HUES64 (cell line): Measurements from ENCODE around the gene GNB1L.

ENCODE experiments used
- H3K27ac ChIP-seq: 2 replicates; pipeline ENCODE4 v1.7.0; 2013; ENCODE audit warnings: low read depth, low read length, inconsistent platforms
- H3K27me3 ChIP-seq: 2 replicates; pipeline ENCODE4 v1.6.1; 2013; ENCODE audit warnings: mild to moderate bottlenecking, low read length; ENCODE audit not compliant: insufficient read depth
- H3K36me3 ChIP-seq: 2 replicates; pipeline ENCODE4 v1.6.1; 2013; ENCODE audit warnings: mild to moderate bottlenecking, low read length; ENCODE audit not compliant: insufficient read depth
- H3K4me1 ChIP-seq: 2 replicates; pipeline ENCODE4 v1.6.1; 2013; ENCODE audit warnings: mild to moderate bottlenecking, low read length, moderate library complexity; ENCODE audit not compliant: insufficient read depth
- H3K4me3 ChIP-seq: 2 replicates; pipeline ENCODE4 v1.5.1; 2013; ENCODE audit warnings: mild to moderate bottlenecking, low read length, moderate library complexity
- H3K9ac ChIP-seq: 2 replicates; pipeline ENCODE4 v1.6.1; 2013; ENCODE audit warnings: mild to moderate bottlenecking, low read depth, low read length
- H3K9me3 ChIP-seq: 2 replicates; pipeline ENCODE4 v1.6.1; 2013; ENCODE audit warnings: low read depth, low read length; ENCODE audit not compliant: insufficient read depth
- WGBS: fragments of 150-250, 120-280 bp; methylation state at CpG from one replicate; pipeline ENCODE4 v1.1.7; 2013; ENCODE audit warnings: missing lambda C conversion rate; 5-methylcytosine and 5-hydroxymethylcytosine counted together

Gene GNB1L

DNA sequence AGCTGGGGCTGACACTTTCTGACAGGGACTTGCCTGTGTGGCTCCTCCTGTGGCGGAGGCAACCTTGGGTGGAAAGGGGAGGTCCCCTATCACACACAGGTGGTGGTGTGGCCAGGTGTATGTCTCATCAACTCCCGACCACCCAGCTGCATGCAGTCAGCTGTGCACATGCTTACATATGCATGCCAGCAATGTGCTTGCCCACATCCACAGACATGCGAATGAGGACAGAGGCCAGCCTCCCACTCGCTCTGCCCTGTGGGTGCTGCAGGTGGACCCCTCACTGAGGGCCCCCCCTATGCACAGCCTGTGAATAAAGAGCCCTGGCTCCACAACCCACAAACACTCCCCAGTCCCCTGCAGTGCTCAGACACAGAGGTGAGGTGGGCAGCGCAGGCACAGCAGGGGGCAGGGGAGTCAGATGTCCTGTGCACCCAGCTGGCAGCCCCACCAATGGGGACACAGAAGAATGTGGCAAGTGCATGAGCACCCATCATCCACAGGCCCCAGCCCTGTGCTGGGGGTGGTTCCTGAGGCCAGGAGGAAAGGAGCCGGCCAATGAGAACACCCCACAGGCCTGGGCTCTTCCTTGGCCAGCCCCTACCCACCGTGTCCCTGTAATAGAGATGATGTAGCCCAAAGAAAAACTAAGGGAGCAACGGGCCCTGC is 9.5 kb downstream of the GNB1L start:
- H3K9ac ChIP-seq = no peak overlapping the region
- H3K36me3 ChIP-seq = peaks cover 14% of the 10 kb centered on the region
- H3K4me1 ChIP-seq = peaks cover under 1% of the 10 kb centered on the region; the same call in 1 of the 2 replicates
- H3K27ac ChIP-seq = no peak overlapping the region
- no peaks in the 10 kb centered on the region for H3K9me3 ChIP-seq
- H3K4me3 ChIP-seq = no peak overlapping the region
- WGBS = 85% methylated on average over 8 of the region's 8 CpGs
- H3K27me3 ChIP-seq = no peaks in the 10 kb centered on the region

DNA sequence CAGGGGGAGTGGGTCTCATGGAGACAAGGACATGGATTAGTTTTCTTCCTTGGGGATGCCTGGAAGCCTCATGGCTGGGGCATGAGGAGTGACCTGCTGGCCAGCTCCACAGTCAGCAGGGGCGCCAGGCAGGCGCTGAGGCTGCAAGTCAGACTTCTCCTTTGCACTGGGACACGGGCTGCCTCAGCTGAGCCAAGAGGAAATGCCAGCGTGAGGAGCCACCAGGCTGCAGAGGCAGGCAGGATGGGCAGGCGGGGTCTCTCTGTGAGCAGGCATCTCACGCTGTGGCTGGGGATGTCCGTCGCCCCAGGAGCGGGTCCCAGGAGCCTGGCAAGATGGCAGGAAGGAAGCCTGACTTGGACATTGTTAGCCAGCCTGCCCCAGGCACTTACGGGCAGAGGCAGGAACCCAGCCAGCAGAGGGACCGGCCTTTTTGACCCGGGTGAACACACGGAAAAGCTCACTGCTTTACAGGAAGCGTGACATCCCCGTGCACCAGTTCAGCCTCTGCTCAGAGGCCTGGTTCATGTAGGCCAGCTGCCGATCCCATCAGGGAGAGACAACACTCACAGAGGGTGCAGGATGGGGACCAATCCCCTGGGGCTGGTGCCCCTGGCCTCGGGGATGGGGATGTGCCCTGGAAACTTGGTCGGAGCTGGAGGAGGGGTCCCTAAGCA is 10.2 kb downstream of the GNB1L start:
- H3K4me1 ChIP-seq = no peaks in the 10 kb centered on the region
- no peak overlapping the region for H3K27ac ChIP-seq
- H3K4me3 ChIP-seq = no peak overlapping the region
- H3K9ac ChIP-seq = no peak overlapping the region
- no peaks in the 10 kb centered on the region for H3K9me3 ChIP-seq
- H3K36me3 ChIP-seq = peaks cover 7% of the 10 kb centered on the region; the same call in 1 of the 2 replicates
- WGBS = 92% methylated on average over 18 of the region's 18 CpGs
- H3K27me3 ChIP-seq = no peaks in the 10 kb centered on the region

DNA sequence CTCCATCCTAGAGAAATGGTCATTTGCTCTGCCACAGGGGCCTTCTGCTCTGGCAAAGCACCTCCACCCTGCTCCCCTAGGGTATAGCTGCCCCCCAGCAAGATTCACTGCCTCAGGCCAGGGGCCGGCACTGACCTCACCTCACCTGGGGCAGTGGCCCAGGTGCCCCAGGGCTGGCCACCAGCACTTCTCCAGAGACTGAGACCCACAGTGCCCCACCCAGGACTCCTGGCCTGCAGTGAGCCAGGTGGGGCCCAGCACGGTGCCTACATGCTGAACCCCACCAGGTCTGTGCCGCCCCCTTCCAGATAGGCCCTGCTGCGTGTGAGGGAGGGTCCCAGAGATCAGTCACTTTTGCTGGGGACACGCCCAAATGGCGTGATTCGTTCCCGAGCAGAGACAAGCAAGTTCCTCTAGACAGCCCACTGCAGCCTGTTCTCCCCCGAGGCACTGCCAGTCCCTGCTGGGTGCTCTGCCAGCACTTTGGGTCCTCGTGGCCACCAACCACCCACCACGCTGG is 10.8 kb downstream of the GNB1L start:
- Histone ChIP-seq H3K27ac (no peak overlapping the region), H3K4me3 (no peak overlapping the region), H3K9me3 (no peaks in the 10 kb centered on the region), H3K4me1 (no peaks in the 10 kb centered on the region), H3K9ac (no peak overlapping the region), H3K27me3 (no peaks in the 10 kb centered on the region), H3K36me3 (peaks cover 5% of the 10 kb centered on the region; the same call in 1 of the 2 replicates)
- WGBS = 94% methylated on average over 11 of the region's 11 CpGs

DNA sequence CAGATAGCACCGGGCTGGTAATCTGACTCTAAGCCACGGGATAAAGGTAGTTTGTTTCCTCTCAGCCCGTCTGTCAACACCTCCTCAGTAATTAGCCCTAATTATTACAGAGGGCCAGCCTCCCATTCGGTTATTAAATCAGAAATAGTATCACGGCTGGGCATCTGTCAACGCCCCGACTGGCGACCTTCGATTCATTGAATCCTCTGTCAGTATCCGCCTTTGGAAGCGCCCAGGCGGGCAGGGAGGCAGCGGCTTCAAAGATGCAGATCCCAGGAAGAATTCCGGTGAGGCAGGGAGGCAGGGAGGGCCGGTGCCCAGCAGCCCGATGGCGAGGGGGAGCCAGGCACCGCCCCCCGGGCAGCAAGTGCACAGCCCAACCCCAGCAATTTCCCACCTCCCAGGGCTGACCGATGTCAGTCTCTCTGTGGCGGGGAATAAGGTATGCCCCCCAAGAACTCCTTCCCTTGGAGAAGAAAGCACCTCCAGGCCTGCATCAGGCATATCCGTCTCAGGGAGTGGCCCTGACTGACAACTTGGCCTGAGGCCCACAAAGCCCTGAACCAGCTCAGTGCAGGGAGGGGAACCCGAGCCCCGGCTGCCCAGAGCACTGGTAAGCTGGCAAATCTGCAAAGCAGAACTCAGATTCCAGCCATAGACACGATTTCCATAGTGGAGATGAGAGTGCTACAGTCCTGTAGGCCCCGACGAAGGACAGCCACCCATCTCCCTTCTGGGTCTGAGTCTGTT is 11.4 kb downstream of the GNB1L start:
- WGBS = 89% methylated on average over 27 of the region's 27 CpGs
- Histone ChIP-seq H3K9me3 (no peaks in the 10 kb centered on the region), H3K4me1 (no peaks in the 10 kb centered on the region), H3K4me3 (no peak overlapping the region), H3K27ac (no peak overlapping the region), H3K9ac (no peak overlapping the region), H3K27me3 (no peaks in the 10 kb centered on the region), H3K36me3 (peaks cover 5% of the 10 kb centered on the region; the same call in 1 of the 2 replicates)

DNA sequence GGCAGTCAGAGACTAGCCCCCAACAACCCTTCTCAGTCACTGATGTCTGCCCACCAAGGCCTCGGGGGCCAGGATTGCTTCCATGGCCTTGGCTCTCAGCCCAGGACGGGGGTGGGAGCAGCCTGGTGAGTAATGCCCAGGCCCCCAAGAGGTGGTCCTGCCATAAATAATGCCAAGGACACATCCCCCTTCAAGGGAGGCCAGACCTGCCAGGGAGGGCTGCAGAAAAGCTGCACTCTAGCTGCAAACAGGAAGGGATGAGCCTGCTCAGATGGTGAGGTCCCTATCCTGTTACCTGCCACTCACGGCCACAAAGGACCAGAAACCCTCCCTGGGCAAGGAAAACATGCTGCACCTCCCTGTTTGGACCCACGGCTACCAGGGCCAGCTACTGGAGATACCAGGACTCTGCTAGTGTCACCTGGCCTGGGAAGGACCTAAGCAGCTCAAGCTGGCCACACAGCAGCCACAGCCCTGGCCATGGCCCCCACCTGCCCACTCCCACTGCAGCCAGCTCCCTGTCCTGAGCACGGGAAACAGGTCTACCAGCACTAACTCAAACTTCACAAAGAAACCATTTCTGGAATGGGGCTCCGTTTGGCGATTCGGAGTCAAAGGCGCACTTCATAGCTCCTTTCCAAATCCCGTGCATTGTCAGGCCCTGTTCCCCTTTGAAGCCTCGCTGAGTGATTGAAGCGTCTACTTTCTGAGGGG is 12.1 kb downstream of the GNB1L start:
- no peaks in the 10 kb centered on the region for H3K4me1 ChIP-seq
- WGBS = 89% methylated on average over 12 of the region's 12 CpGs
- H3K9me3 ChIP-seq = no peaks in the 10 kb centered on the region
- H3K27ac ChIP-seq = no peak overlapping the region
- no peaks in the 10 kb centered on the region for H3K27me3 ChIP-seq
- H3K4me3 ChIP-seq = no peak overlapping the region
- H3K9ac ChIP-seq = no peak overlapping the region
- H3K36me3 ChIP-seq = peaks cover 5% of the 10 kb centered on the region; the same call in 1 of the 2 replicates

DNA sequence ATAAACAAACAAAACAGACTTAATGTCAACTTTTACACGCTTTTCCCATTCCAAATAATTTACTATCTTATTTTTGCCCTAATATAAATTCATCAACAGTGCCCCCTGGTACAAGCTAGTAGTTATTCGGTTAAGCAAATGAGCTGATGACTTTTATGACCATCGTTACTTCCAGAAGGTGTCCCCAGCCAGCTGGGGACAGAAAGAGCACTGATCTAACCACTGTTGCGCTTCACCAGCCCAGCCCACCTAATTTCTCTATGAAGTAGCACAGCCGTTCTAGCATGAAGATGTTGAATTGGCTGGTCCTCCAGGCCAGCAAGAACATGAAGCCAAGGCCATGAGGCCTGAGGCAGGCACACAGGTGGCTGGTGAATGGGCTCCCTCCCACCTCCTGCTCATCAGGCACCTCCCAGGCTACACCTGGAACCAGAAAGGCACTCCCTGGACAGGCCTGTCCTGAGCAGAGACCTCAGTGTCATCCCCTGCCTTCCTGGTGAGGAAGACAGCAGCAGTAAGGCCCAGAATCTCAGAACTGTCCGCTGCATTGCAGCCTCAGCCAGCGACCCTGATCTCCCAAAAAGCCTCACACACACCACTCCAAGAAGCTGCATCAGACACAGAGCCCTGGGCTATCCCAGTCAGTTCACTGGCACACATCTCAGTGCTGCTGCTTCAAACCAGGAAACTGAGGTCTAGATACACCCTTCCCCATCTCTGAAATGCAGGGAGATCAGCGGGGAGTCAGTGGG is 12.9 kb downstream of the GNB1L start:
- Histone ChIP-seq H3K4me1 (no peaks in the 10 kb centered on the region), H3K9me3 (no peaks in the 10 kb centered on the region), H3K27me3 (no peaks in the 10 kb centered on the region), H3K27ac (no peak overlapping the region), H3K4me3 (no peak overlapping the region), H3K9ac (no peak overlapping the region), H3K36me3 (no peaks in the 10 kb centered on the region)
- 91% methylated on average over 8 of the region's 8 CpGs for WGBS

DNA sequence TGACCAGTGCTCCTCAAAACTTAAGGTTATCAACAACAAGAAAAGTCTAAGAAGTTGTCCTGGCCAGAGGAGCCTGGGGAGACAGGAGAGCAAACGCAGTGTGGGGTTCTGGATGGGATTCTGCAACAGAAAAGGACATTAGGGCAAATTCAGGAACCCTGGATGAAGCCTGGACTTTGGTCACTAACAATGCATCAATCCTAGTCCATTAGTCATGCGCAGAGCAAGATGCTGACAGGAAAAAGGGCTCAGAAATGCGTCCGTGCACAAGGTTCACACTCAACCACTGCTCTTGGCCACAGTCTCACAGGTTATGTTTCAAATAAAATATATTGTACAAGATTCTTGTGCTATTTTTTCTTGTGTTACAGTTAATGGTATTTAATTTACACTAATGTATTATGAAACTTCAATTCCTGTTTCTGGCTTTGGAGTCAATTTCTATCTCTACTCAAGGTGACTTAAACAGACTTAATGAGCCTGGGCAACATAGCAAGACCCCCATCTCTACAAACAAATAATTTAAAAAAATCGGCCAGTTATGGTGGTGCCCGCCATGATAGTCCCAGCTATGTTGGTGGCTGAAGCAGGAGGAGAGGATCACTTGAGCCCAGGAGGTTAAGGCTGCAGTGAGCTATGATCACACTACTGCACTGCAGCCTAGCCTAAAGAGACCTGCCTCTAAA is 13.6 kb downstream of the GNB1L start:
- H3K36me3 ChIP-seq = no peaks in the 10 kb centered on the region
- WGBS = 92% methylated on average over 6 of the region's 6 CpGs
- no peak overlapping the region for H3K27ac ChIP-seq
- H3K4me3 ChIP-seq = no peak overlapping the region
- no peaks in the 10 kb centered on the region for H3K4me1 ChIP-seq
- no peak overlapping the region for H3K9ac ChIP-seq
- H3K27me3 ChIP-seq = no peaks in the 10 kb centered on the region
- H3K9me3 ChIP-seq = no peaks in the 10 kb centered on the region

DNA sequence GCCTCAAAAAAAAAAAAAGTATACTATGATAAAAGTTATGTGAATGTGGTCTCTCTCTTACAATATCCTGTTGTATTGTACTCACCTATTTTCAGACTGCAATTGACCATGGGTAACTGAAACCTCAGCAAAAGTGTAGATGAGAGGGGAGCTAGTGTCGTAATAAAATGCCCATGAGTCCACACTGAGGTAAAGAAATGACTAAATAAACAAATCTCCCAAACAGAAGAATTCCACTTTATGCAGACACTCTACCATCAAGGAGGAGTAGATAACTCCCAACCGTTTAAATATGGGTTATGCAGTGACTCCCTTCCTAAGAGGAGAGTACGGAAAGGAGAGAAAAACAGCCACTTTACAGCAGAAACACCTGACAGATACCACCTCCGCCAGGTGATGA is 14.6 kb downstream of the GNB1L start:
- H3K4me3 ChIP-seq = no peak overlapping the region
- H3K27ac ChIP-seq = no peak overlapping the region
- H3K27me3 ChIP-seq = no peaks in the 10 kb centered on the region
- no peaks in the 10 kb centered on the region for H3K9me3 ChIP-seq
- no peak overlapping the region for H3K9ac ChIP-seq
- no peaks in the 10 kb centered on the region for H3K36me3 ChIP-seq
- H3K4me1 ChIP-seq = no peaks in the 10 kb centered on the region
- 88% methylated on average over 4 of the region's 4 CpGs for WGBS

DNA sequence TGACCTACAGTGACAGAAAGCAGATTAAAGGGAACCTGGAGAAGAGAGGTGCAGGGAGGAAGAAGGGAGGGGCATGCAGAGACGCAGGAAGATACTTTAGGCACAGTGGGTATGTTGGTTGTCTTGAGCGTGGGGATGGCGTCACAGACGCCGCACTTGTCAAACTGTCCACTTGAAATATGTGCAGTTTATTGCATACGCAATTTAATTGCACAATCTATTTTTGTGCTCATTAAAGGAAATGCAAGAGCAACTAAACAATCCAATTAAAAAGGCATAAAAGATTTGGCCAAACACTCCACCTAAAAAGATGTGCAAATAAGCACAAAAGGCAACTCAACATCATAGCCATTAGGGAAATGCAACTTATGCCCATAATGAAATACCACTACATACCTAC is 16.8 kb downstream of the GNB1L start:
- Histone ChIP-seq H3K9ac (no peak overlapping the region), H3K27me3 (no peaks in the 10 kb centered on the region), H3K36me3 (no peaks in the 10 kb centered on the region), H3K4me1 (no peaks in the 10 kb centered on the region), H3K4me3 (no peak overlapping the region), H3K9me3 (no peaks in the 10 kb centered on the region), H3K27ac (no peak overlapping the region)
- WGBS = 93% methylated on average over 6 of the region's 6 CpGs

DNA sequence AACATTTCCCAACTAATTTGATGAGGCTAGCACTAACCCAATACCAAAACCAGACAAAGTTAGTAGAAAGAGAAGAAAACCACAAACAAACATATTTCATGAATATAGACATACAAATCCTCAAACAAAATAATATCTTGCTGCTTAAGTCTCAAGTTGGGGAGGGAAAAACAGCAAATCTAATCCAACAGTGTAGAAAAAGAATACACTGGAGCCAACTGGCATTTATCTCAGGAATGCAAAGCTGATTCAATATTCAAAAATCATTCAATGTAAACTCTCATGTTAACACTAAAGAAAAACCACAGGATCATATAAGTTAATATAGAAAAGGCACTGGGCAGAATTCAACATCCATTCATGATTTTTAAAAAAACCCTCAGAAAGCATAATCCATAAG is 18.2 kb downstream of the GNB1L start:
- H3K27ac ChIP-seq = no peak overlapping the region
- no peaks in the 10 kb centered on the region for H3K36me3 ChIP-seq
- H3K4me3 ChIP-seq = no peak overlapping the region
- H3K9ac ChIP-seq = no peak overlapping the region
- no peaks in the 10 kb centered on the region for H3K27me3 ChIP-seq
- H3K9me3 ChIP-seq = no peaks in the 10 kb centered on the region
- no peaks in the 10 kb centered on the region for H3K4me1 ChIP-seq
